B cell (primary cell): ENCODE data around the gene RAB8A.

Source experiments
- EZH2 ChIP-seq: IDR thresholded peaks from 2 replicates; pipeline ENCODE4 v1.6.1; 2012; ENCODE audit warnings: borderline replicate concordance, low read depth, mild to moderate bottlenecking, moderate library complexity, low read length; ENCODE audit not compliant: insufficient read depth, poor library complexity, severe bottlenecking
- TF ChIP-seq, protein P1 (sequence below): fragments of 200-600 bp; IDR thresholded peaks from one replicate; pipeline ENCODE4 v1.8.0; 2022; ENCODE audit warnings: antibody characterized with exemption, mild to moderate bottlenecking

DNA sequence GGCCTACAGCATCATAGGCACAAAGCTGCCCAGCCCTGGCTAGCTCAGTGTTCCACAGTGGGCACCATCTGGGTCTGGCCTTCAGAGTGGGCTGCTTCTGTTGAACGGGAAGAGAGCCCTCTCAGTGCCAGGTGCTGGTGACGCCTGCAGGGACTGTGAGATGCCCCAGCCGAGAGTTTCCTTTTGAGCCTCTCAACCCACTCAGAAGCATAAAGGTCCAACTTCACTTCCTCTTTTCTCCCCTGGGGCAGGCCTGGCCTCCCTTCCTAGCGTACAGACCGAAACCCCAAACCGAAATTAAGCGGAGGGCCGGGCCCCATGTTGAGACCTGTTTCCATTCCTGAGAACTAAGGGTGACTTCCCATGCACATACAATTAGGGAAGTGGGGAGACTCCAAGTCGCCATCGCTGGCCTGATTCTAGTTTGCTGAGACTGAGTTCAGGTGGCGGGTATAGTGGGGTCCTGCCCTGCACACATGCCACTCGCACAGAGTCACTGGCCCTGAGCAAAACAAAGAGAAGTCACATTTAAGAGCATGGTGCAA, 6.9 kb downstream of the RAB8A start:
- TF ChIP-seq, protein P1, sequence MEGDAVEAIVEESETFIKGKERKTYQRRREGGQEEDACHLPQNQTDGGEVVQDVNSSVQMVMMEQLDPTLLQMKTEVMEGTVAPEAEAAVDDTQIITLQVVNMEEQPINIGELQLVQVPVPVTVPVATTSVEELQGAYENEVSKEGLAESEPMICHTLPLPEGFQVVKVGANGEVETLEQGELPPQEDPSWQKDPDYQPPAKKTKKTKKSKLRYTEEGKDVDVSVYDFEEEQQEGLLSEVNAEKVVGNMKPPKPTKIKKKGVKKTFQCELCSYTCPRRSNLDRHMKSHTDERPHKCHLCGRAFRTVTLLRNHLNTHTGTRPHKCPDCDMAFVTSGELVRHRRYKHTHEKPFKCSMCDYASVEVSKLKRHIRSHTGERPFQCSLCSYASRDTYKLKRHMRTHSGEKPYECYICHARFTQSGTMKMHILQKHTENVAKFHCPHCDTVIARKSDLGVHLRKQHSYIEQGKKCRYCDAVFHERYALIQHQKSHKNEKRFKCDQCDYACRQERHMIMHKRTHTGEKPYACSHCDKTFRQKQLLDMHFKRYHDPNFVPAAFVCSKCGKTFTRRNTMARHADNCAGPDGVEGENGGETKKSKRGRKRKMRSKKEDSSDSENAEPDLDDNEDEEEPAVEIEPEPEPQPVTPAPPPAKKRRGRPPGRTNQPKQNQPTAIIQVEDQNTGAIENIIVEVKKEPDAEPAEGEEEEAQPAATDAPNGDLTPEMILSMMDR, result no peak
- TF ChIP-seq EZH2, result no peak
